UCSD-AML1 (cell line): ENCODE results near the gene WNT5B.

Source experiments
- DNase-seq: peaks from one replicate; lab custom pipeline; 2025; ENCODE audit not compliant: unreplicated experiment; lab: John Stamatoyannopoulos, UW

WNT5B gene

DNA sequence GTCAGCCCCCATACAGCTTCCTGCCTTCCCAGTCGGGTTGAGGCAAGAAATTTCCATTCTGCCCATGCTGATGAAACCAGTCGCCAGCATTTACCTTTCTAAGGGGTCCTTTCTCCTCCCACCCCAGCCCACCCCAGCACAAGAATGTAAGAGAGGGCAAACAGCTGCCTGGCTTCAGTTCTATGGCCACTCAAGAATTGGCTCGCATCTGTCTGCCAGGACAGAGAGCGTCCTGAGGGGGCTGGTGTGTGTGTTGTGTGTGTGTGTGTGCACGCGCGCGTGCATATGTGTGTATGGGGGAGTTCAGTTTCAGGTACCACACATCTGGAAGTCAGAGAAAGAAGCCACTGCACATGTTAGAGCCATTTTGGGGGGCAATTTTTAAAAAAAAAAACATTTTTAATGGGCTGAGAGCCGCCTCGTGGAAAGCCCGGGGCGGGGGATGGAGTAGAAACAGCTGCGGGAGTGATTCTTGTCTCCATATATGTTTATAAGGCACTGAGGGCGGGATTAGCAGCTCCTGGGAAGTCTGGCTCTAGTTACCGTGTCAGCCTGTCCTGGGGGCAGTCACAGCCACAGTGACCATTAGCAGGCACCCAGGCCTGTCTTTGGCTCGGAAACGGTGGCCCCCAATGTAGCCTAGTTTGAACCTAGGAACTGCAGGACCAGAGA is at the start of gene WNT5B:
TSS of gene WNT5B (plus strand) at position 566 of the 672 bp plus-strand sequence. CDS start 2,124 bp downstream, outside the sequence.
- DNase-seq, result no peak

DNA sequence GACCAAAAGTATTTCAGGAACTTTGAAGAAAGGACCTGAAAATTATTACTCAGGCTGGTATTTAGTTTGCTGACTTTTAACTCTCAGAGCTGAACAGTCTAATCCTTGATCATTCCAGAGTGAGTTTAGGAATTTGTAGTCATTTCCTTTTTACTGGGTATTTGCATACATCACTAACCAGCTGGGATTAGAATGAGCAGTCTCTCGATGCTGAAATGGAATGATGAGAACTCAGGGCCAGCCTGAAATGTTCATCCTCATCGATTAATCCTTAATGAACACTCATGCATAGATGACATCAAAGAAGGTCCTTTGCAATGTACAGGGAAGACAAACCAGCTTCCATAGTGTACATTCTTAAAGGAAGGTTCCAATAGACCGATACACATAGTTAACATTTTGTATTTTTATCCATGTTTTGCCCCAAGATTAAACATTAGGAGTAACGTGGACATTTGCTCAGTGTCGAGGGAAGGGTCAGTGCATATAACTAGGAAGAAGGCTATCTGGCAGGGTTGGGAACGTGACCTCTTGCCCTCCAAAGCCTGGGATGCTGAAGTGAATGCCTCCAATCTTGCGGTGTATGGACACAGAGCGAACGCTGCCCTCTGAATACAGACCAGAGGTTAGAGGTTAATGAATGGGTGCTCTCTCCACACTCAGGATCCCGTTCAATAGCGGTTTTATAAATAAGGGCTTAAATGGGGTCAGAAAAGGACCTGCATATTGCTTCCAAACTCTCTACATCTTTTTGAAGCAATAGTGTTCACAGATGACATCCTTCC is 49.2 kb upstream of the WNT5B start:
- no peak for DNase-seq

DNA sequence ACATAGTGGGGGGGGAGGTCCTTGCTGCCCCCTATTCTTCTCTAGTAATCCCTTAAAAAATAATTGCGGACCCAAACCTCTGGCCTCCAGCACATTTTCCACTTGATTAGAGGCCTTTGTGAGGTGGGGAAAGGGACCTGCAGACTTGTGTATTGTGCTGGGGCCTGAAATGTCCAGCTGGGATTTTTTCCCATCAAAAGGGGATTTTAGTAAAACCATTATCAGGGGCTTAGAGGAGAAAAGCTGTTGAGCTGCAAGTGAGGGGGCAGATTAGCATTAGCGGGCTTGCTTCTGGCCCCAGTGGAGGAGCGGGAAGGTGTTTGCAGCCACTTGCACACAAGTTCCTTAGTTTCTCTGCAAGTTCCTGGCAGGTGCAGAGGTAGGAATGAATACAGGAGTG is 48.5 kb upstream of the WNT5B start:
- no peak for DNase-seq

DNA sequence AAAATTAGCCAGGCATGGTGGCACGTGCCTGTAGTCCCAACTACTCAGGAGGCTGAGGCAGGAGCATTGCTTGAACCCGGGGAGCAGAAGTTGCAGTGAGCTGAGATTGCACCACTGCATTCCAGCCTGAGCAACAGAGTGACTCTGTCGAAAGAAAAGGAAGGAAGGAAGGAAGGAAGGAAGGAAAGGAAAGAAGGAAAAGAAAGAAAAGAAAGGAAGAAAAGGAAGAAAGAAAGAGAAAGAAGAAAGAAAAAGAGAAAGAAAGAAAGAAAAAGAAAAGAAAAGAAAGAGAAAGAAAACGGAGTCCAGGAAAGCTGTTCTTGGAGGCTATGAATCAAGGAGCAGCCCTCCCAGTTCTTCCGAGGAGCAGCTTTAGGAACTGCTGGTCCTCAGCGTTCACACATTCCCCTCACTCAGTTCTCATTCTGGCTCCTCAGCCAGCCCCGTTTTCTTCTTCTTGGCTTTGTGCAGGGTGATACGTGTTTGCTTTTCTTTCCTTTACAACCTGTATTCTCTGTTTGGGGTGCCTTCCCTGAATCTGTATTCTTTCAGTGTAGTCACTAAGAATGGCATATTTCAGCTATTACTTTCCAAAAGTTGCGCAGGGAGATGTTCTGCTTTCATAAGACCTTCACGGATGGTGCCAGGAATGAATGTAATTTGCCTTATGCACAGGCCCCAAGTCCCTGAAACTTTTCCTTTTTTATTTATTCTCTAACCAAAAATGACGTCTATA is 46.9 kb upstream of the WNT5B start:
- DNase-seq, result no peak

DNA sequence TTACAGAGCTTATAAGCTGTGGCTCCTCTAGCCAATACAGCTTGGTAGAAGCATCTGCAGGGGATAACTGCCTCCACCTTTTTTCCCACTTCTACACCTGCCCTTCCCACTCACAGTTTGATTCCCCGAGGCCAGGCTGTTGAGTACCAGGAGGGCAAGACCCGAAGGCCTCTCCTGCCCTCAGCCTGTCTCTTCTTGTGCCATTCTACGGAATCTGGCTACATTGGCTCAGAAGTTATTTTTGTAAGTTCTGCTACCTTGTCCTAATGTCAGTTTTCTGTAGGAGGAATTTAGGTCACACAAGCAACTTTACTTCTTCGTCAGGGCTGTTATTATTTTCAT is 46.4 kb upstream of the WNT5B start:
- DNase-seq, result no peak

DNA sequence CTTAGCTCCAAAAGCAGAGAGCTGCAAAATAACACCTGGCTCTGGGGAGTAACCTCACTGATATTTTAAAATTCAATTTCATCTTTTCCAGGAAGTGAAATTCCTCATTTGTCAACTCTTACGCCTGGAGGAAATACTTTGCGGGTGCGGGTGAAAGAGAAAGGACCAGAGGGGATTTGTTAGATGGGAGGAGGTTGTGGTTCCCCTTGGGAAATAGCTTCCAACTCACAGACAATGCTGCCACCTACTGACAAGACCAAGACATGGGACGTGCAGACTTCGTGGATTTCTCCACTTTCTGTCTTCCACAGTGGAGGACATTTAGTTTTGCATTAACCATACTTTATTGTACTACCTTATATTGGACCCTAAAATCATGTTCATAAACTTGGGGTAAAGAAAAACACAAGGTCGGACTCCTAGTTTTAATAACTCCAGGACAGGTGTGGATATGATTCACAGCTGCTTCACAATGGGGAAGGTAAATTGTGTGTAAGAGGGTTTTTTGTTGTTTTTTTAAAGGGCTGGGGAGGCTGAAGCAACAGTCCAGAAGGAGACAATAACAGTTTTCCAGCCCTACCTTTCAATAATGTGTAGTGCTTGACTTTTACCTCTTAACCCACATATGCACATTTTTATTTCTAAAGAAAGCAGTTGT is 45.5 kb upstream of the WNT5B start:
- peak; percentile 47 for DNase-seq

DNA sequence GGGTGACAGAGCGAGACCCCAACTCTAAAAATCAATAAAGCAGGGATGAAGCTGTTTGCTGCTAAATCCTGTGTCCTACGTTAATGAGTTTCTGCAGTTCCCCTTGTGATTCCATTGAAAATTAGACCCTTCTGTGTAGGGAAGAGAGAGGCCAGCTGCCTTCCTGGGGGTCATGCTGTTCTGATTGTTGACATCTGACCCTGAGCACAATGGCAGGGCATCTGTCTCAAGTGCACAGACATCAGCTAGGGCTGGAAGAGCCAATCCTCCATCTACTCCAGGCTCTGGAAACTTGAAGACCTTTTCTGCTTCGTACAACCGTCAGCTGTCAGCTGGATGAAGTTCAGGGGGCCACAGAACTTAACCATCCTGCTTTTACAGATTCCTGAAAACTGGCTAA is 44.7 kb upstream of the WNT5B start:
- no peak for DNase-seq

DNA sequence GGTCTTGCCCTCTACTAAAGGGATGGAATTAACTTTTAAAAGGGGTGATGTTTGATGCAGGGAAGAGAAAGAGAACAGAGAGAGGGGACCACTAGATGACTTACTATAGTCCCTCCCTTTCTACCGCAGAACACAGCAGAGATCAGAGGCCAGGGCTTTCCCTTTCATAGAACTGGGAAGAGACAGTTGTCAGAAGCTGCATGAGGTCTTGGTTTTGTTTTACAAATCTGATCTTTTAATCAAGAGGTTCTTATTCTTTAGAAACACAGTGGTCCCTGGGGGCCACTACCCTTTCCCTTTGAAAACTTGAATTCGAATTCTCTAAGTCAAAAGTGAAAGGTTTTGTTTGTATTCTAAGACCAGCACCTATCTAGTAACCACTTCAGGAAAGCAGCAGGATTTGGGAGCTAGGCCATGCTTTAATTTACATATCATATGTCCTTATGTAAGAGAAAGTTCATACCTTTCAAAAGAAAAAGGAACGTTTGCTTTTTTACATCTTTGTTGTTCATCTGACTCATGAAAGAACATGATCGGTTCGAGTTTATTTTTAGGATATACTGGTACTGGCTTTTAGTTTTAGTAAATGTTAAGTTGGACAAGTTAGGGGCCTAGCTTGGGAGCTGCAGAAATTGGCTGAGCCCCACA is 41.0 kb upstream of the WNT5B start:
- no peak for DNase-seq

DNA sequence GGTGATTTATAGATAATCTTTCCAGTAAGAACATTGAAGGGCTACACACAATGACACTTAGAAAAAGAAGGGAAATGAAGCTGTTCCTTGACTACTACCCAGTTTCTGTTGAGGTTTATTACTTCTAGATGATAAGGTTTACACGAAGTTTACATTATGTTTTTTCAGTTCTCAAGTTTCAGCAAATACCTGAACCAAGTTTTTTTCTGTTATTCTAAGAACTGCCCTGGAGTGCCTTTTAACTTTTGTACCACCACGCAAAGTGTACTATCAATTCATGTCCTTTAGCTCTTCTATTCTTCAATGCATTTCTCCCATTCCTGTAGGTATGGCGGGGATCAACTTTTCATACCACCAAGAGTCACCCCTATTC is 40.5 kb upstream of the WNT5B start:
- no peak for DNase-seq

DNA sequence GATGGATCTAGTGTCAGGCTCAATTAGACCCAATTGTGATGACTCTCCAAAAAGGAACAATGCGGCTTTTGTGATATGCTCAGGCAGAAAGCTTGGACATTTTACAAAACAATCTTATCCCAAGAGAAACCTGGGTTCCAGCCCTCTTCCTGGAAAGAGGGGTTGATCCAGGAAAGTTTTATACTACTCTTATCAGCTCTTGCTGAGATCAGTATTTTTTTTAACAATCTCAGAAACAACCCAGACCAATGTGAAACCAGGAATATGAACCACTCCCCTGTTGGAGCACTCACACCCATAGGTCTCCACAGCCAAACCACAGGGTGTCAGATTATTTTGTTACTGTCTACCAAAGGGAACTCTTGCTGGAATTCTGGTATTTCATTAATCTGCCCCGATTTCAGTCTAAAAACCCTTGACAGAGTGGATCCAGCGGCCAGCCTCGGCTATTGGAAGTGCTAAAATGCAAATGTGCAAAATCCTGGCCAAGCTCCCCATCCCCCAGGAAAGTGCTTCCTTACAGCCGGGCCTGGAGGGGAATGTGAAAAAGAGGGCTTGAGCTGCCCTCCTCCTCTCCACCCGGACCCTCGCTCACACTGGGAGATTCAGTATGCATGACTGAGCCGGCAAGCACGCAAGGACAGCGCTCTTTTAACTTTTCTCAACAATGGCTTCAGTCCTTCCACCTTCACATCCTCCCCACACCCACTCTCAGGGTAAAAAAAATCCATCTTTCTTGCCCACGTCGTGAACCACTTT is 38.6 kb upstream of the WNT5B start:
- DNase-seq, result no peak

DNA sequence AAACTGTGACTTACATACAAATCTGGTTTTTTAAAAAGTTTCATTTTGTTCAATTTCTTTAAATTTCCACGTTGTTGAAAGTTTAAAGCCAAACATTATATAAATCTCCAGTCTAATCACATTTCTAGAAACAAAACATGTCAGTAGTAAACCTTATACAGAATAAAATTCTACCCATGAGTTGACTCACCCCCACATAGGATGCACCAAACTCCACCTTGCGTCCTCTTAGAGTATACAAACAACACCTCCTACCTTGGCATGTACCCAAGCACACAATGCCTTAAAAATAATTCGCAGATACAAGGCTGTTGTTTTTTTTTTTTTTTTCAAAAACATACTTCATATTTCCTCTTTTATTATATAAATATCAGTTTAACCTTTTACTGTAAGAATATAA is 38.0 kb upstream of the WNT5B start:
- DNase-seq, result no peak

DNA sequence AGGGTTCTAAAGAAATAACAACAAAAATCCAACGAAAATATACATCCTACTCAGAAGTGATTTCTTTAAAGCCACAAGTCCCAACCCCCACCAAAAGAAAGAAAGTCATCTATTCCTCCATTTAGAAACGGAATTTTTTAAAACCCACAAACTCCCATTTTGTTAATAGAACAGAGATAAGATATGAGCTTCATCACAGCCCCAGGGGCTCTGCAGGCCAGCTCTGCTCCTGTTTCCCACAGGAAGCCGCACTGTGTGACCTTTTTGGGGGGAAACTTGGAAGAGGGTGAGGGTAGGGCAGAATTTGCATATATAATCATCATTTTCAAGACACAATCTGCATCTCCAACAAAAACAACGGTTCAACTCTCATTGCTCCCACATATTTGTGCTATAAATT is 37.5 kb upstream of the WNT5B start:
- DNase-seq, result no peak

DNA sequence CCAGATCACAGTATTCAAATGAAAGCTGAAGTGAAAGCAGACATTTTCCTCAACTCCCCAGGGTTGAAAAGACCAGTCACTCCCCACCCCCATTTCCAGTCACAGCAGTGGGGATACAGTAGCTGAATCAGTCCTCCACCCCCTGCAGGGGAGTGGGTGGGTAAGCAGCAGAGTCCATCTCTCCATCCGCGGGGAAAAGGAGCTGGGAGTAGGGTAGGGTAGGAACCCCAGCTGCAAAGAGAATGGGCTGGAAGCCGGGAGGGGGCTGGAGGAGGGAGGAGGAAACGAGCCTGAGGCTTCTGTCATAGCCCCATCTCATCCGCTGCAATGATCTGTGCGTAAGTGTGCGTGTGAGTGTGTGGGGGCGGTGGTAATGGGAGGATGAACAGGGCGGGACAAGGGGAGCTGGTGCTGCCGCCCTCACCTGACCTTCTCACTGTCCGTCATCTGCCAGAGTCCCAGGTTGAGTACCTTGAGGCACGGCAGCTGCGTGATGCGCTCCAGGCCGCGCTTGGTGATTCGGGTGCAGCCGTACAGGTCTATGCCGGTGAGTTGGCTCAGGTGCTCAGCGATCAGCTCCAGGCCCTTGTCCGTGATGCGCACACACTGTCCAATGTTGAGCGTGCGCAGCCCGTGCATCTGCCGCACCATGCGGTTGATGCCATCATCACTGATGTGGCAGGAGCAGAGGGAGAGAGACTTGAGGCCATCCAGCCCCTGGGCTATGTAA is 36.4 kb upstream of the WNT5B start:
- peak; percentile 29 for DNase-seq

DNA sequence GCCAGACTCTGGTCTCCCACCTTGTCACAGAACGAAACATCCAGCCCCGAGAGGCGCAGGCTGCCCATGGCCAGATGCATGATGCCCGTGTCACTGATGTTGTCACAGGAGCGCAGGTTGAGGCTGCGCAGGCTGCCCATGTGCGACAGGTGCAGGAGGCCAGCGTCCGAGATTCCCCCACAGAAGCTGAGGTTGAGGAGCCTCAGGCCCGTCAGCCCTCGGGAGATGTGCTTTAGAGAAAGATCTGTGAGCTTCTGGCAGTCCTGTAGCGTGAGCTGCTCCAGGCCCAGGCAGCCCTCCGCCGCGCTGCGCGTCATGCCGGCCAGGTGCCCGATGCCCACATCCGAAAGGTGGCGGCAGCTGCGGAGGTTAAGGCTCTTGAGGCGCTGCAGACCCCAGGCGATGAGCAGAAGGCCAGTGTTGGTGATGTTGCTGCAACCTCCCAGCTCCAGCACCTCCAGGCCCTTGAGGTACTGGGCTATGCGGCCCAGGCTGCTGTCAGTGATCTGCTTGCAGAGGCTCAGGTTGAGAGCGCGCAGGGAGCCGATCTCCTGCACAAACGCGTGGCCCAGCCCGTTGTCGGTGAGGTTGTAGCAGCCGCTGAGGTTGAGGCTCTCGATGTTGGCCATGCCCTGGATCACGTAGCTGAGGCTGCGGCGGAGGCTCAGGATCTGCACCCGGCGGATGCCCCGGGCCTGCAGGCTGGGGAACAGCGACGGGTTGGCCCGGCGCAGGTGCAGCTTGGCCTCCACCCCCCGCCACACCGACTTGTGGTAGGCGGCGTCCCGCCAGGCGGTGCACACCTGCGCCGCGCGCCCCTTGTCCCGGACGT is 35.6 kb upstream of the WNT5B start:
- no peak for DNase-seq

DNA sequence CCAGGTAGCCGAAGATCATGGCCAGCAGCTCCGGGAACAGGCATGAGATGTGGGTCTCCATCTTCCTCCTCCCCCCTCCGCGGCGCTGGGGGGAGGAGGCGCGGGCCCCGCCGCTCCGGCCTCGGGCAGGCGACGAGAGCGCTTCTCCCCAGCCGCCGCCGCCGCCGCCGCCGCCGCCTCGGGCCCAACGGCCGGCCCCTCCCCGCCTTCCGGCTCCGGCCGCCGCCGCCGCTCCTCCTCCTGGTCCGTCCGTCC is 35.1 kb upstream of the WNT5B start:
- peak; percentile 81 for DNase-seq

DNA sequence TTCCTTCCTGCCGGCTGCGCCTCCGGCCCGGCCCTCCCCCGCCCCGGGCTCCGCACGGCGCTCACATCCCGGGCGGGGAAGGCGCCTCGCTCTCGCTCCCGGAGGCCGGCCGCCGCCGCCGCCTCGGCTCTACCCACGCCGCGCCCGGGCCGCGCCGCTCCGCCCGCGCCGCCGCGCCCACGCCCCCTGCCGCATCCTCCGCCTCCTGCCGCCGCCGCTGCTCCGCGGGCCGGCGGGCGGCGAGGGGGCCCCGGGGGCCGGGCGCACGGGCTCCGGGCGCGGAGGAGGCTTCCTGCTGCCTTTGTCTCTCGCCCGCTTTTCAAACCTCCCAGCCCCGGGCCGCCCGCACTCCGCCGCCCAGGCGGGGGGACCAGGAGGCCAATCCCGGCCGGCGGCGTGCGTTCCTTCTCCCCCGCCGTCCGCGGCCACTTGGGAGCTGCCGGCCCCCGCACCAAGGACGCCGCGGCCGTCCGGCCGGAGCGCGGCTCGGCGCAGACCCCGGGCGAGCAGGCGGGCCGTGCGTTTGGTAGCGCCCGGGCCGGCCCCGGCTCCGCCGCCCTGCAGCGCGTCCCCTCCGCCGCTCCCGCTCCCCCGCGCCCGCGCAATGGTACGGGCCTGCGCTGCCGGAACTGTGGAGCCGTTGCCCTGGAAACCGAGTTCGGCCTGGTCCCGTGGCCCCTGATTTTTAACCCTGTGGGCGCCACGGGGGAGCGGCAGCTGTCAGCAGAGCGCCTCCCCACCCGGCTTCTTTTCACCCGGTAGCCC is 34.6 kb upstream of the WNT5B start, which contains the start of gene FBXL14:
TSS of gene FBXL14 (minus strand) at position 321 of the 765 bp plus-strand sequence. CDS start 515 bp downstream, outside the sequence.
- DNase-seq, result peak; percentile 88

DNA sequence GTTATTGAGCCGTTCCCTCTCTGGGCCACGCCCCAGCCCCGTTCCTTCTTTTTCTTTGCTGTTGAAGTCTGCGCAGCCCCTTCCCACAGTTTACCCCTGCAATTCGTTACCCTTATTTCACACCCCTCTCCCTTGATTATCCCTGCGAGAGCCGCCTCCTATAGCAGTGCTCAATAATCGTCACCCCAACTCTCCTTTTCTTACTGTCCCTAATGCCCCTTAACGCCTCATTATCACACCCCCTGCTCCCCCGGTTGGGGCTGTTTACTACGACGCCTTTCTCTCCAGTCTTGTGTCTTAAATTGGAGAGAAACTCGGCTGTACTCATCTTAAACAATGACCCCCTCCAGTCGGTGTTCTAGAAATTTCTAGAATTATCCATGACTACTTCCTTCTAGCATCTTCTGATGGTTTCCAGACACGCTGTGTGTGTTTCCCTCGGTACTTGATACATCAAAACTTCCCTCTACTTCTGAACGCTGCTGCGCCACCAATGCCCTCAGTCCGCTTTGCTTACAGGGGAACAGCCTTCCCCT is 33.9 kb upstream of the WNT5B start:
- no peak for DNase-seq
